Measurements from ENCODE around the gene PRKD1. TPM values are rescaled to one million over a fixed set of nuclear protein-coding genes. Genes with fewer than 3 reads are reported as not detected.

The PRKD1 gene
- total and polyA plus RNA-seq, 2 of the 13 experiments (the other 11 are each of a cell fraction or from before 2014, with no cell fraction given), result 0.22 to 1.3 TPM

DNA sequence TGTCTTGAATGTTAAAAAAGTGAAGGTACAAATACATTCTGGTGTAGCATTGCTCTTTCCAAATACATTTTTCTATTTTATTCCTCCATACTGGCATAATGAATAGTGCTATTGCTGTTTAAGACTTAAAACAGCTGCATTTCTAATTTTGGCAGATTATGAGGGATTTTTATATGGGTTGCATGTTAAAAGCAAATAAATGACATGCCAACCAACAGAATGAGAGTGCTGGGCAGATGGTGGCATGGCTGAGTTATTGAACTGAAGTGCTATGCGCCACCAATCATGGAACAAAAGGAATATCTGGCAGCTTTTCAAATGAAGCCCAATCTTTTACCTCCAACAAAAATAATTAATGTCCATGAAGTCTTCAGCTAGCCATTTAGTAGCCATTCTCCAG, 215.0 kb downstream of the PRKD1 start:
- no peak for FAIRE-seq
- no peaks in the 10 kb centered on the region for H3K79me2 ChIP-seq (ENCODE audit: insufficient read depth, low read length)
- no peak overlapping the region for H2AFZ ChIP-seq (ENCODE audit: low read length)
- CTCF ChIA-PET (ENCODE audit: low intra/inter-chr PET ratio, low total read pairs), result no interaction called here
- no peak for DNase-seq (ENCODE audit: low spot score)
- no TSS peak for BruUV-seq (replicated peaks)
- H3K9ac ChIP-seq (ENCODE audit: insufficient read depth, low read depth, low read length), result no peak overlapping the region
- H3K27ac ChIP-seq (ENCODE audit: extremely low read length, insufficient read depth, low read length), result no peak overlapping the region
- intact Hi-C loops (cut with micrococcal nuclease; ENCODE audit: unreplicated experiment) (no loop called here), in situ Hi-C loops (cut with HindIII; ENCODE audit: extremely low pct_ligation_motif_present, low pct_unique_long_range_greater_than_20kb) (no loop called here)
- no peaks in the 10 kb centered on the region for H3K36me3 ChIP-seq (replicated peaks in 1 of 2; ENCODE audit: control insufficient read depth in 1 of 2, insufficient read depth in 2 of 2, low read length in 2 of 2)
- no peak overlapping the region for H3K4me3 ChIP-seq (replicated peaks in 1 of 3; ENCODE audit: insufficient read depth in 1 of 3, low read depth in 2 of 3, low read length in 3 of 3)
- H3K4me1 ChIP-seq (ENCODE audit: insufficient read depth, low read length), result no peaks in the 10 kb centered on the region
- H4K20me1 ChIP-seq (ENCODE audit: insufficient read depth, low read length), result no peaks in the 10 kb centered on the region
- H3K9me3 ChIP-seq (ENCODE audit: low read length), result peaks cover 88% of the 10 kb centered on the region
- POLR2A ChIA-PET, result no interaction called here
- no peak overlapping the region for H3K4me2 ChIP-seq (ENCODE audit: low read depth, low read length)
- TF ChIP-seq ZNF878 (CRISPR knock-in tag; IDR thresholded peaks at IDR 0.05) (no peak), ARNT2 (CRISPR knock-in tag; IDR thresholded peaks at IDR 0.05; ENCODE audit: low read depth) (no peak), YY1 (IDR thresholded peaks at IDR 0.05; ENCODE audit: insufficient read depth, insufficient replicate concordance, low read depth, low read length) (no peak), ZNF883 (CRISPR knock-in tag; IDR thresholded peaks at IDR 0.05; ENCODE audit: not compliant biosample characterization) (no peak), NCOR1 (IDR thresholded peaks at IDR 0.05; ENCODE audit: borderline replicate concordance, low read length) (no peak), ELF3 (CRISPR knock-in tag; IDR thresholded peaks at IDR 0.05) (no peak), ARHGAP35 (CRISPR knock-in tag; IDR thresholded peaks at IDR 0.05; ENCODE audit: borderline replicate concordance) (no peak), MTF1 (CRISPR knock-in tag; IDR thresholded peaks at IDR 0.05) (no peak), RARG (CRISPR knock-in tag; IDR thresholded peaks at IDR 0.05; ENCODE audit: low read depth) (no peak), ZSCAN9 (CRISPR knock-in tag; IDR thresholded peaks at IDR 0.05; ENCODE audit: borderline replicate concordance) (no peak), MXD4 (CRISPR knock-in tag; IDR thresholded peaks at IDR 0.05) (no peak), SIX1 (CRISPR knock-in tag; IDR thresholded peaks at IDR 0.05; ENCODE audit: borderline replicate concordance) (no peak), SALL2 (CRISPR knock-in tag; IDR thresholded peaks at IDR 0.05) (no peak), NFIC (IDR thresholded peaks at IDR 0.05; ENCODE audit: low read length) (no peak), NFYC (CRISPR knock-in tag; IDR thresholded peaks at IDR 0.05) (no peak), ZNF891 (CRISPR knock-in tag; IDR thresholded peaks at IDR 0.05) (no peak)
- TF ChIP-seq, protein P1, sequence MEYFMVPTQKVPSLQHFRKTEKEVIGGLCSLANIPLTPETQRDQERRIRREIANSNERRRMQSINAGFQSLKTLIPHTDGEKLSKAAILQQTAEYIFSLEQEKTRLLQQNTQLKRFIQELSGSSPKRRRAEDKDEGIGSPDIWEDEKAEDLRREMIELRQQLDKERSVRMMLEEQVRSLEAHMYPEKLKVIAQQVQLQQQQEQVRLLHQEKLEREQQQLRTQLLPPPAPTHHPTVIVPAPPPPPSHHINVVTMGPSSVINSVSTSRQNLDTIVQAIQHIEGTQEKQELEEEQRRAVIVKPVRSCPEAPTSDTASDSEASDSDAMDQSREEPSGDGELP (IDR thresholded peaks at IDR 0.05; ENCODE audit: borderline replicate concordance, low read depth), result no peak
- TF ChIP-seq, protein P2, sequence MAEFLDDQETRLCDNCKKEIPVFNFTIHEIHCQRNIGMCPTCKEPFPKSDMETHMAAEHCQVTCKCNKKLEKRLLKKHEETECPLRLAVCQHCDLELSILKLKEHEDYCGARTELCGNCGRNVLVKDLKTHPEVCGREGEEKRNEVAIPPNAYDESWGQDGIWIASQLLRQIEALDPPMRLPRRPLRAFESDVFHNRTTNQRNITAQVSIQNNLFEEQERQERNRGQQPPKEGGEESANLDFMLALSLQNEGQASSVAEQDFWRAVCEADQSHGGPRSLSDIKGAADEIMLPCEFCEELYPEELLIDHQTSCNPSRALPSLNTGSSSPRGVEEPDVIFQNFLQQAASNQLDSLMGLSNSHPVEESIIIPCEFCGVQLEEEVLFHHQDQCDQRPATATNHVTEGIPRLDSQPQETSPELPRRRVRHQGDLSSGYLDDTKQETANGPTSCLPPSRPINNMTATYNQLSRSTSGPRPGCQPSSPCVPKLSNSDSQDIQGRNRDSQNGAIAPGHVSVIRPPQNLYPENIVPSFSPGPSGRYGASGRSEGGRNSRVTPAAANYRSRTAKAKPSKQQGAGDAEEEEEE (CRISPR knock-in tag; IDR thresholded peaks at IDR 0.05; ENCODE audit: borderline replicate concordance), result no peak
- H3K27me3 ChIP-seq (ENCODE audit: control insufficient read depth in 1 of 2, insufficient read depth in 2 of 2, low read length in 2 of 2), result no peaks in the 10 kb centered on the region
- ATAC-seq, result no peak
- WGBS (ENCODE audit: low lambda C conversion rate), result 43% methylated on average over 1 of the region's 1 CpG

Measured in HepG2 (cell line).